HG02642 (cell line): ENCODE data around the gene SLC25A12.

Experiments used
- ATAC-seq: cut with Tn5 transposase; IDR thresholded peaks from one replicate; pipeline ENCODE4 v1.9.1; 2021; ENCODE audit warnings: mild to moderate bottlenecking; ENCODE audit not compliant: unreplicated experiment, poor library complexity

The SLC25A12 gene

DNA sequence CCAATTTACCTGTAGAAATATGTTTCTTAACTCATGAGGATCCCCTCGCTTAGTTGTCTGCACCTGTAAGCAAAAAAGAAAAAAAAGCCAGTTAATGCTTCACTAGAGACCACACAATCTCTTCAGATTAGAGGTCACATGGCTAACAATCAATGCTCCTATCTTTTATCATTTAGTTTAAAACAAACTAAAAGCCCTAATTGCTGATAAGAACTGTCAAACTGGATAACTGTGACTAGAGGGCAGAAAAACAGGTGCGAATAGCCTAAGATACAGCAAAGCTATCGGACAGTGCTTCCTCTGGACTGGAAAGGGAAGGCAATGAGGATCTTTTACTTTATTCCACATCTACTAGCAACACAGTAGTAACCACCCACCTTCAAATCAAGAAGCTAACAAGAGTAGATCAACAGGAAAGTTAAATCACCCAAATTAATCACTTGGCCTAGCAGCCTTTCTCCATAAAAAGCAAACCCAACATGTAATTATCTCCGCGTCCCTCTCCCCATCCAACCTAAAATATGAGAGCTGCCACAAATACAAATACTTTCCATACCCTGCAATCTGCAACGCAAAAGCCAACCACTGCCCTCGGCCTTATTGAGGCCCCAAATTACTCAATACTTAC lies 734 bp downstream of the SLC25A12 start:
- no peak for ATAC-seq

DNA sequence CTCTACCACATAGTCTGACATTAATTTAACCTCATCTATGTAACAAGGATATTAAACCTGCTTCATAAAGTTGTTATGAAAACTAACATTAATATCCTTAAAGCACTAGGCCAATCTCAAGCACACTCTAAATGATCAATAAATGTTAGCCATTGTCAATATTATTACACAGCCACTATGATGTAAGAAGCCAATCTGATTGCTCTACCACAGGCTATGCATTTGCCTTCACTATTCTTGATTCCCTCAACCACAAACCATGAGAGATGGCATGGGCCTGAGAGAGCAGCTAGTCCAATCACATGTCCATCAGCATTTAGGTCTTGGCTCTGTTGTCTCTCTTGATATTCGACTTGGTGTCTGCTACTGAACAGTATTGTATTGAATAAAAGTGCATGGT lies 4.2 kb downstream of the SLC25A12 start:
- ATAC-seq = no peak

DNA sequence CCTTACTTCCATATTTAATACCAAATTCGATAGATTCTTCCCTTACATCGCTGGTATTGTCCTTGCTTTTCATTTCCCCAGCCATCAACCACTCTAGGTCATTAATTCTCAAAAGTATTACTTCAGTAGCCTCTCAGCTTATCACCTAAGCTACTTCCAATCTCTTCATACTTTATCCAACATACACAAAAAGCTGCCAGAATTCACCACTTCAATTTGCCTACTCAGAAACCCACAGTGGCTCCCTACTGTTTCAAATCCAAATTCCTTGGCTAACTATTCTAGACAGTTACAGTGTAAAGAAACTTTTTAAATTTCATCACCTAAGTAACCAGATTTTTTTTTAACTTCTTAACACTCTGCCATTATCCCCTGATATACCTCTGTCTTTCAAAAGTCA lies 4.7 kb downstream of the SLC25A12 start:
- no peak for ATAC-seq

DNA sequence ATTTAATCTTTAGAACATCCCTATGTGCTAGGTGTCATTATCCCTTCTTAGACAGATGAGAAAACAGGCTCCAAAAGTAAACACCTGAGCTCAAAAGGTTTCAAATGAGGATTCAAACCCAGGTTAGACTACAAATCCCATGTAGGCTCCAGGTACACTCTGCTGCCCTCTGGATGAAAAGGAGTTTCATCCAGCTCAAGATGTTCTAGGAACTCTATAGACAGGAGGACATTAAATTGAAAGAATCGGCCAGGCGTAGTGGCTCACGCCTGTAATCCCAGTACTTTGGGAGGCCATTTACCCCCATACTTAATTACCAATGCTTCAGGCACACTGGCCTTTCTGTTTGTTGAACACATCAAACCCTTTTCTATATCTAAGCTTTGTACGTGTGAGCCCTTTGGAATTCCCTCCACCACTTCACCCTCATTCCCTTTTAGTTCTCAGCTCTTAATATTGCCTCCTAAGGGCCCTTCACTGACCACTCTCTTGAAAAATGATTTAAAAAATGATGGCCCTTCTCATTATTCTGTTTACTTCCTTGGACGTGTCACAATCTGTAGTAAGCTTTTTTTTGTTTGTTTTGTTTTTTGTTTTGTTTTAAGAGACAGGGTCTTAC lies 10.7 kb downstream of the SLC25A12 start:
- ATAC-seq = no peak

DNA sequence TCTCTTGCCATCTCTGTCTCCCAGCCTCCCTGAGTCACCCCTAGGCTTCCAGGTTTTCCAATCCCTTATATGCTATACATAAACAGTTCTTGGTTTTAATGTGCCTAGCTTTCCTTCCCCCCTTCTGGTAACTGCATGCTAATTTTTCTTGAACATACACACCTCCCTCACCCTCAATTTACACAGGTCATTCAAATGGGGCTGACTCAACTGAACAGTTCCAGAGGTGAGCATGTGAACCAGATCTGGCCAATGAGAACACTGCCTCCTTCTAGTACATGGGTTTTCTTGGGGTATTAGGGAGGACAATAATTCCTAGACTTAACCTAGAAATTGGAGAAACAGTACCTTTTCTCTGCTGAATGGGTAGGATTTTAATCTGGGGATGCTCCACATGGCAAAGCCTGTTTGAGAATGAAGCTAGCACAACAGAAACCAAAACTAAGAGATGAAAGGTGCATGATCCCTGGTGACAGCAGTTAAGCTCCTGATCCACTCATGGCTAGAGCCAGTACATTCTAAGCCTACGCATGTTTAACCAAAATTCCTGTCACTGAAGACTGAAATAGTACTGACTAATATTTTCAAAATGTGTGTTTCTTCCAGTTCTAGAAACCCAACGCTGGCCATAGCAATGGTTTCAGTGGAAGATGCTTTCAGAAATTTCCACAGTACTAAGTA lies 11.8 kb downstream of the SLC25A12 start:
- ATAC-seq = peak; percentile 58

DNA sequence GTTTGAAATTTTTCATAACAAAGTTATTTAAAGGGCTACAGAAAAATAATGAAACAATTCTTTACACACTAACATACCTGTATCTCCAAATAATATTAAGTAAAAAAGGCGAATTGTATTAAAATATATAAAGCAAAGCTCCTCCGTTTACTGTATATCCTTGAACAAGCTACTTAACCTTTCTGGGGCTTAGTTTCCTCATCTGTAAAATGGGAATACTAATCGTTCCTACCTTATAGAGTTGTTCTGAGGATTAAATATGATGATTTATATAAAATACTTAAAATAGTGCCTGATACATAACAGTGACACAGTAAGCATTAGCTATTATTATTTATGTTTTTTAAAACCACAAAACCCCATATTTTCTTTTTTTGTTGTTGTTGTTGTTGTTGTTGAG lies 13.3 kb downstream of the SLC25A12 start:
- no peak for ATAC-seq

DNA sequence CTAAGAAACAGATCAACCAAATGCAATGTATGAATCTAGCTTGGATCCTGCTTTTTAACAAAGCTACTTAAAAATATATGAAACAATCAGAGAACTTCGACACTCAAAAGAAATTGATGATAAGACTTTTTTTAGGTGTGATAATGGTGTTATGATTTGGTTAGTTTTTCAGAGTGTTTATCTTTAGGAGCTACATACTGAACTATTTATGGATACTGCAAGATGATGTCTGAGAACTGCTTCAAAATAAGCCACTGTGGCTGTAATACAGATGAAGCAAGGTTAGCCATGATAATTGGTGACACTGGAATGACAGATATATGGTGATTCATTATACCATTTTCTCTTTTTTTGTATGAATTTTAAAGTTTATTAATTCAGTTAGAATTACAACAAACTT lies 14.2 kb downstream of the SLC25A12 start:
- ATAC-seq = no peak

DNA sequence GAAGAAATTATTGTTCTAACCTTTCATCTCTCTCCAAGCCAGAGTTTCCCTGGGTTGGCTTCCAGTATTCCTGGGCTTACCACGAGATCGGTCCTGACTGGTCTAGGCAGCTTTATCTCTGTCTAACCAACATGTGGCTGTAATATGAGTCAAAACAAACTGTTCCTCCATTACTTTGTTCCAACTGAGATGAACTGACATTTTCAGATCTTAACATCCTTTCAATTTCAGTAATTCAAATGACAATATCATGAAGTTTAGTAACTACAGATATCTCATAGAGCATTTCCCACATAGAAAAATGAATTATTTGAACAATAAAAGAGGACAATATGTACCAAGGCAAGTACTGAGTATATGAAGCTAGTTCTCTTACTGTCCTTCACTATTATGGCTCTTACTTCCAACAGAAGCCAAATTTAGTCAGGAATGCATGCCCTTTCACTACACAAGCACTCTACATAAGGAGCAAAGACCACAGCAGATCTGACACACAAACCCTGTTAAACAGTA lies 15.5 kb downstream of the SLC25A12 start:
- no peak for ATAC-seq

DNA sequence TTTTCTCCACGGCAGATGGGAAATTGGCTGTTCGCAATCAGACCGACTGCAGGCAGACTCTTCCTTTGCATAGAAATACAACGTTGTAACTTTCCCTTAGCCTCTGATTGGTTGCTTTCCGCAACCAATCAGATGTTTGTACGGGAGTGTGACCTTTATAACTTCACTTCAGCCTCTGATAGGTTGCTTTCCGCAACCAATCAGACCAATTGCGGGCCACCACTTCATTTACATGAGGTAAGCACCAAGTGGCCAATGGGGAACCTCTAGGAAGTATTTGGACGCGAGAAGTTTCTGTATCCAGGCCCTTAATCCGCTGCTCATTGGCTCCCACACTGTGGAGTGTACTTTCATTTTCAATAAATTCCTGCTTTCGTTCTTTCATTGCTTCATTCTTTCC lies 19.1 kb downstream of the SLC25A12 start:
- no peak for ATAC-seq

DNA sequence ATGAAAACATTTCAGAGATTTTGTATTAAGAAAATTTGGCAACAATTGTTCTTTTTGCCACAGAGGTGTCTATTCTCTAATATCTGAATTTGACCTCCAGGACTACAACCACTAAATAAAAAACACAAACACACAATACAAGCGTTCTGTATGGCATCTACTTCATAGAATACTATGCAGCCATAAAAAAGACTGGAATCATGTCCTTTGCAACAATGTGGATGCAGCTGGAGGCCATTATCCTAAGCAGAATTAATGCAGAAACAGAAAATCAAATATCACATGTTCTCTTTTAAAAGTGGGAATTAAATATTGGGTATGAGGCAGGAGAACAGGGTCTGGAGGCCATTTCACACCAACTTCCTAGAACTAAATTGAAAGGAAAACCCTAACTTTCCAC lies 19.5 kb downstream of the SLC25A12 start:
- ATAC-seq = no peak

DNA sequence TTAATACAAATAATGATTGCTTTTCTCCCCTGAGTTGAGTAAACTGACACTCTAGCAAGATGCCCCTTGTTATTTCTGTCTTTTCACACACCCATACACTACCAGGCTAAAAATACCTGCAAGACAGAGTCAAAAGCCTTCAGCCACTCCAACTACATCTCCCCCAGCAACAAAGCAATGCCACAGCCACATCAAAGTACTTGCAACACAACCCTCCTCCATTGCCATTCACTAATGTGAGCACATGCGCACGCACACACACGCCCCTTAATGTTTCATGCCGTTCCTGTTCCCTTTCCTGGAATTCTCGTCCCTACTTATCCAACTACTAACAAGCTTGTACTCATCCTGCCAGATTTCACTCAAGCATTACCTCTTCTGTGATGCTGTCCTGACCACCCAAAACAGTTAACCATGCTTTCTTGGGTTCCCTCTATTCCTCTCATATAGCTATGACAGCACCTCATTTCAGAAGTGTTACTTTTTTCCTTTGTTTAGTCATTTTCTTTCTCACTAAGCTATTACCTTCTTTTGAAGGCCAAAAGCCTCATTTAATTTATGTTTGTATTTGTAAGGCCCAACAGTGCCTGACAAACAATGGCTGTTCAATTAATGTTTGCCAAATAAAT lies 29.6 kb downstream of the SLC25A12 start:
- ATAC-seq = no peak

DNA sequence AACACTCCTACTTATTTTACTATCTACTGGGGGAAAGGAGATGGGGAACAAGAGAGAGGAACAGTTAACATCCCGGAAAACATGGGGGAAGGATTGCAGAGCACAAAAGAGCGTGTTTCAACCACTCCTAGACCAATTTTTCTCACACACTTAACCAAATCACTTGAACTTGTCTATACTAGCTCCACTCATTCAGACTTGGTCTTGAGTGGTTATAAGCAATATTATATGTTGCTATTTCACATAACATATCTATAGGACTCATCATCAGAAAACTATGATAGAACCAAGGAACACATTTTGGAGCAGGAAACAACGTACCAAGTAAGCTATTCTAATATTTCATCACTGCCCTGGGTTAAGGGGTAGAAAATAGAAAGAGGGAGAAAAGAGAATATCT lies 31.5 kb downstream of the SLC25A12 start:
- ATAC-seq = no peak

DNA sequence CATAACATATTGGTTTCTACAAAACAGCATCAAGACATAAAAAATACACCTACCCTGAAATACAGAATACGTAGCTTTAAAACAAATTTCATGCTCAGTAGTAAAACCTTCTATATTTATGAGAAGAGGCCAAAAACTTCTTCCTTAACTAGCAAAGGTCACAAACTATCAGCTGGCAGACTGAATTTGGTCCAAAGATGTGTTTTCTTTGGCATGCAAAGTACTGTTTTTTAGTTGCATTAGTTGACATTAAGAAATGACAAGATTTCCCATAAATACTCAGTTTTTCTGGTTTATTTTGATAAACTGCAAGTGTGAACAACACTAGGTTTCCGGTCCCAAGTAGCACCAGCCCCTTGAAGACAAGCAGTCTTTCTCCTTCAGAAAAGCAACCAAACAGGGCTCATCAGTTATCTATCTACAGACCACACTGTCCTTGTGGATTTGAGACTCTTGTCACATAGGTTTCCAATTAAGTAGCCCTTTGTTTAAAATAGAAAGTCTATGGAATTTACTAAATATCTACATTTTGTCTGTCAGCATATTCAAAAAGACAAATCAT lies 35.6 kb downstream of the SLC25A12 start:
- ATAC-seq = no peak

DNA sequence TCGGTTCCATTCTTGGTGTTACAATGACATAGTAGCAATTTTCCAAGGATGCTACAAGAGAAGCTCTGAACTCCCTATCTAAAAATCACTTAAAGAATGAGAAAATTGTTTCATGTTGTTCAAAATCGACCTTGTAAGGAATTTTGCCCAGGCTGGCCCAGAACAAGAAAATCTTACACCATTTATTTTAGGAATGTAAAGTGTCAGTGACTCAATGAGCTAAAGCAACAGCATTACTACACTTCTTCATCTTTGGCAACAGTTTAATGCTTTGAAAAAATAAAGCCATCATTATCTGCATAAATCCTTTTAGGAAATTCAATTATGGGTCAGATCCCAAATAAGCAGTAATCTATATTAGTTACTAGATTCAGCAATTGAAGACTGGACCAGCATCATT lies 38.6 kb downstream of the SLC25A12 start:
- ATAC-seq = no peak

DNA sequence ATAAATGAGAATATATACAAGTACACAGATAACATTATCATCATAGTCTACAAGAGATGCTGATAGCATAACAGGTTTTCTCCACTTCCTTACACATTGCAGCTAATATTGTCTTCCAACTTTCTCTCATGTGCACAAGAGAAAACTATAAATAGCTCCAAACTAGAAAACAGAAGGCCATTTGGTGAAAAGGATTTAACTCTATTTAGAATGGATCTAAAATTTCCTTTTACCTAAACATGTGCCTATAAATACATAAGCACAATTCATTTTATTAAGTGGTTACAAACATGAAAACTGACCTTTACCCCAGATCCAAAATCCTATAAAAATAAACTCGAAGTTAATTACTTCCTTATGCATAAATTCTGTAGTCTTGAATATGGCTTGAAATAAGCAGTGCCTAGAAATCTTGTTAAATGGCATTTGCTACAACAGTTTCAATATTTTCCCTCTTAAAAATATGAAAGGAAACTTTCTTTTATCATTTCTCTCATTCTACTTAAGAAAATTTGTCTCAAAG lies 41.6 kb downstream of the SLC25A12 start:
- ATAC-seq = no peak

DNA sequence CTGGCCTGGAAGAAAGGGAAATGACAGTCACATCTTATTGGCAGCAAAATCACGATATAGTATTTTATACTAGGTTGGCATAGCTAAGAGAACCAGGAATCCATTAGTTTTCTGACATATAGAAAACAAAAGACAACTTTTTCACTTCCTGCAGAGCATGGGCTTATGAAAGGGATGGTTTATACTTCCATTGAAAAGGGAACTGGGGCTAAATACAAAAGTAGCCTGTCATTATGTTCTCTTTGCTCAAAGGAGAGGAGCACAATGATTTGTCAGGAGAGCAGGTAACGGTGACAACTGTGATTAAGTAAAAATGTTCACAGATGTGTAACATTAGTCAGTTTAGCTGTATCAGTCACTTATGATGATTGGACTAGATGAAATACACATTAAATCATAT lies 46.4 kb downstream of the SLC25A12 start:
- no peak for ATAC-seq

DNA sequence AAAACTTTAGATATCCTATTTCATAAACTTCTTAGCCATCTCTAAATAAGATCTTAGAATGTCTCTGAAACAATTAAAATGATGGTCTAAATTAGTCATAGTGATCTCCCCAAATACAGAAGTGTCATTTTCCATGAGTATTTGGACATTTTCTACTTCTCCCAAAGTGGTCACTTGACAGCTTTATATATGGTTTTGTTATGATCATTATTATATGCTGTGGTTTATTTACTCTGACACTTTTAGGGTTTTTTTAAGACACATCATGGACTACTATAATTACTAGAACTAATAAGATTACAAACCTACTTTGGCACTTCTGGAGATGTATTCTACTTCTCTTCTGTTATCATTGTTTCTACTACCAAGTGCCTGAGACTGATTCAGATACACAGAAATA lies 47.1 kb downstream of the SLC25A12 start:
- ATAC-seq = no peak

DNA sequence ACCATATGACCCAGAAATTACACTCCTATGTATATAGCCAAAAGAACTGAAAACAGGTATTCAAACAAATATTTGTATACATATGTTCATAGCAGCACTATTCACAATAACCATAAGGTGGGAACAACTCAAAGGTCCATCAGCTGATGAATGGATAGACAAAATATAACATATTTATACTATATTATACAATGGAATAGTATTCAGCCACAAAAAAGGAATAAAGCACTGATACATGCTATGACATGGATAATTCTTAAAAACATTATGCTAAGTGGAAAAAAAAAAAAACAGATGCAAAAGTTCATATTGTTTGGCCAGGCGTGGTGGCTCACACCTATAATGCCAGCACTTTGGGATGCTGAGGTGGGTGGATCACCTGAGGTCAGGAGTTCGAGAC lies 52.0 kb downstream of the SLC25A12 start:
- ATAC-seq = no peak

DNA sequence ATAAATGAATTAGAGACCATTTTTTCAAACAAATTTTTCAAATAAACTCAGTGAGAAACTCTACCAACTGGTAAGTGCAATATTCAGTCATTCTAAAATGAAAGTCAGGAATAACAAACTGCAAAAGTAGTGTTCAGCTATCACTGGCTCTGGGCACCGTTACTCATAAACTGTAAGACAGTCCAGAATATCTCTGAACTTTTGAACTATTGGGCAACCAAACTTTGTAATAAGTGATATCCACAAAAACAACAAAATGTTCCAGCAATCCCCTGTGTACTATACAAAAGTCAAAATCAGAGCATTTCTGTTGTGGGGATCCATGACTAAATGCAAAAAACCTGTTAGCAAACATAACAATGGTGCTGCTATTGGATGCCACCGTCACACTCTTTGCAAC lies 56.3 kb downstream of the SLC25A12 start:
- ATAC-seq = no peak

DNA sequence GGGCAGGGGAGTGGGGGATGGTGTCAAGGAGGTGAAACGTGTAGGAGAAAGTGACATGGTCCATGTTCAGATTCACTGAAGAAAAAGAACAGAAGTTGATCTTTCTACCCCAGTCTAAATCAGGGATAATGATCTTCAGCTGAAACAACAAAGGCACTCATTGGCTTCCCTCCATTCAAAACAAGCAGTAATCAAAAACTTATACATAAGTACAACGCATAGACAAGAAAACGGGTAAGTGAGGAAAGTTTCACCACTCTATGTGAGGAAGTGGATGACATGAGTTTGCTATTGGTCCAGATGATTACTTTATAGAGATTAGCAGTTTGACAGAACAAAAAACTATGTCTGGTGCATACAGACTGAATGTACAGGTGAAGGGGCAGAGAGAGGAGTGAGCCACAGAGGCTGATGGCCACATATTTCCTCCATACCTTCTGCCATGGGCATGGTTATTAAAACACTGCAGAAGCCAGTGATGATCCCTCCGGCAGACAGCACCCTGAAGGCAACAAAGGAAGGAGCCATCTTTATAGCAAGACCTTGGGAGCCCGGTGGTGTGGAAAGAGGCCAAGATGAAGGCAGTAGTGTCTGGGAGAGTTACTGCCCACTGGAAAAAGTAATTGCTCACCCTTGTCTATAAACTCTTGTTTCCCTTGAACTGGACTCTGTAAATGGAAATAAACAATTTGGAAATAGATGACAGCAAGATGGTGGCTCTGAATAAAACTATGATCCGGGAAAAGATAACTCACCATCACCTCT lies 57.7 kb downstream of the SLC25A12 start:
- ATAC-seq = no peak
